ENCODE measurements around the gene DHCR24.

- no peak for TF ChIP-seq TAF1 (IDR thresholded peaks at IDR 0.05; ENCODE audit: borderline replicate concordance, insufficient read depth, low read length)
- no peak for TF ChIP-seq SIN3A (IDR thresholded peaks at IDR 0.05; ENCODE audit: borderline replicate concordance, insufficient read depth, low read length)
- TF ChIP-seq POLR2AphosphoS5 (IDR thresholded peaks at IDR 0.05; ENCODE audit: low read depth, low read length) = no peak
Measured at GRCh38 chr1:54866801-54867716, 19.9 kb downstream of the DHCR24 start.

Data from PFSK-1 (cell line).